H9 (cell line): ENCODE data around the gene LINGO4. TPM values are rescaled to one million over a fixed set of nuclear protein-coding genes. Genes with fewer than 3 reads are reported as not detected.

Experiments
- DNase-seq: peaks from one replicate; pipeline ENCODE4 v3.0.0-alpha.2; 2017
- H2AFZ ChIP-seq: one replicate; pipeline ENCODE4 v1.6.1; 2013; ENCODE audit warnings: mild to moderate bottlenecking, low read length, control low read depth, moderate library complexity
- H2AK5ac ChIP-seq: 2 replicates; pipeline ENCODE4 v1.6.1; 2013; ENCODE audit warnings: low read length, control low read depth, mixed read lengths; ENCODE audit not compliant: insufficient read length
- H2BK120ac ChIP-seq: one replicate; pipeline ENCODE4 v1.6.1; 2013; ENCODE audit warnings: low read depth, mild to moderate bottlenecking, low read length, control low read depth, inconsistent platforms; ENCODE audit not compliant: poor library complexity, severe bottlenecking
- H2BK12ac ChIP-seq: 2 replicates; pipeline ENCODE4 v1.6.1; 2013; ENCODE audit warnings: low read length, control low read depth, mixed read lengths, low read depth; ENCODE audit not compliant: insufficient read length
- H2BK15ac ChIP-seq: 2 replicates; pipeline ENCODE4 v1.6.1; 2013; ENCODE audit warnings: low read depth, low read length, control low read depth
- H2BK20ac ChIP-seq: one replicate; pipeline ENCODE4 v1.6.1; 2013; ENCODE audit warnings: low read depth, mild to moderate bottlenecking, low read length, control low read depth, inconsistent platforms; ENCODE audit not compliant: poor library complexity, severe bottlenecking
- H2BK5ac ChIP-seq: 2 replicates; pipeline ENCODE4 v1.6.1; 2013; ENCODE audit warnings: low read length, control low read depth, mixed read lengths; ENCODE audit not compliant: insufficient read length
- H3K14ac ChIP-seq: 2 replicates; pipeline ENCODE4 v1.6.1; 2013; ENCODE audit warnings: low read length, control low read depth; ENCODE audit not compliant: insufficient read depth
- H3K18ac ChIP-seq: 2 replicates; pipeline ENCODE4 v1.6.1; 2013; ENCODE audit warnings: low read depth, mild to moderate bottlenecking, mixed read lengths, low read length, control low read depth; ENCODE audit not compliant: insufficient read length
- H3K23ac ChIP-seq: 2 replicates; pipeline ENCODE4 v1.6.1; 2013; ENCODE audit warnings: low read length, control low read depth, mixed read lengths, low read depth; ENCODE audit not compliant: insufficient read length
- H3K23me2 ChIP-seq: 2 replicates; pipeline ENCODE4 v1.6.1; 2013; ENCODE audit warnings: low read depth, mild to moderate bottlenecking, mixed read lengths, low read length, control low read depth; ENCODE audit not compliant: insufficient read length, poor library complexity, severe bottlenecking
- H3K27ac ChIP-seq: 2 replicates; pipeline ENCODE4 v1.5.1; 2013; ENCODE audit warnings: low read length, control low read depth, mixed read lengths, low read depth; ENCODE audit not compliant: insufficient read length
- H3K27me3 ChIP-seq: 2 replicates; pipeline ENCODE4 v1.6.1; 2013; ENCODE audit warnings: low read length, control low read depth, inconsistent platforms; ENCODE audit not compliant: insufficient read depth
- H3K4ac ChIP-seq: 2 replicates; pipeline ENCODE4 v1.6.1; 2013; ENCODE audit warnings: low read depth, mild to moderate bottlenecking, control low read depth, inconsistent platforms, low read length, moderate library complexity
- H3K4me1 ChIP-seq: 2 replicates; pipeline ENCODE4 v1.6.1; 2013; ENCODE audit warnings: low read length, control low read depth, inconsistent platforms; ENCODE audit not compliant: insufficient read depth
- H3K4me2 ChIP-seq: 2 replicates; pipeline ENCODE4 v1.6.1; 2013; ENCODE audit warnings: low read length, control low read depth, mixed read lengths; ENCODE audit not compliant: insufficient read length, insufficient read depth
- H3K56ac ChIP-seq: 2 replicates; pipeline ENCODE4 v1.6.1; 2013; ENCODE audit warnings: low read depth, mild to moderate bottlenecking, mixed read lengths, low read length, control low read depth; ENCODE audit not compliant: insufficient read length
- H3K79me1 ChIP-seq: 2 replicates; pipeline ENCODE4 v1.6.1; 2013; ENCODE audit warnings: low read depth, mild to moderate bottlenecking, moderate library complexity, low read length, control low read depth, inconsistent platforms; ENCODE audit not compliant: insufficient read depth, poor library complexity, severe bottlenecking
- H3K79me2 ChIP-seq: 2 replicates; pipeline ENCODE4 v1.6.1; 2013; ENCODE audit warnings: low read length, control low read depth, inconsistent platforms; ENCODE audit not compliant: insufficient read depth
- H3K9ac ChIP-seq: 2 replicates; pipeline ENCODE4 v1.6.1; 2013; ENCODE audit warnings: low read length, control low read depth, mixed read lengths; ENCODE audit not compliant: insufficient read length; ENCODE audit errors: extremely low read depth
- H3K9me3 ChIP-seq: one replicate; pipeline ENCODE4 v1.6.1; 2013; ENCODE audit warnings: low read depth, low read length, inconsistent platforms; ENCODE audit not compliant: control insufficient read depth
- H3T11ph ChIP-seq: one replicate; pipeline ENCODE4 v1.6.1; 2013; ENCODE audit warnings: mild to moderate bottlenecking, low read length, control low read depth, inconsistent platforms
- H4K20me1 ChIP-seq: one replicate; pipeline ENCODE4 v1.6.1; 2013; ENCODE audit not compliant: control insufficient read depth, insufficient read length, insufficient read depth
- H4K5ac ChIP-seq: 2 replicates; pipeline ENCODE4 v1.6.1; 2013; ENCODE audit warnings: low read depth, mild to moderate bottlenecking, mixed read lengths, low read length, control low read depth; ENCODE audit not compliant: insufficient read length
- H4K8ac ChIP-seq: replicated peaks from 2 replicates; pipeline ENCODE4 v1.6.1; 2013; ENCODE audit warnings: low read length, control low read depth, mixed read lengths, low read depth; ENCODE audit not compliant: insufficient read length
- H4K91ac ChIP-seq: 2 replicates; pipeline ENCODE4 v1.6.1; 2013; ENCODE audit warnings: low read depth, mild to moderate bottlenecking, moderate library complexity, mixed read lengths, low read length, control low read depth; ENCODE audit not compliant: insufficient read length
- H3K27ac Mint-ChIP-seq, 3 experiments: 2 replicates in 2 of 3; 3 replicates in 1 of 3; pipeline ENCODE4 v1.8.0; 2020 to 2021; ENCODE audit warnings: mixed read lengths in 3 of 3, mild to moderate bottlenecking in 1 of 3, moderate library complexity in 1 of 3
- H3K27me3 Mint-ChIP-seq: 2 replicates; pipeline ENCODE4 v1.8.0; 2021; ENCODE audit warnings: low read depth, mild to moderate bottlenecking, moderate library complexity, mixed read lengths
- H3K36me3 Mint-ChIP-seq, 3 experiments: 2 replicates in 2 of 3; 3 replicates in 1 of 3; pipeline ENCODE4 v1.8.0; 2020 to 2021; ENCODE audit warnings: low read depth in 3 of 3, mixed read lengths in 3 of 3; ENCODE audit not compliant: insufficient read depth in 1 of 3
- H3K4me1 Mint-ChIP-seq, 2 experiments: 2 replicates each; pipeline ENCODE4 v1.8.0; 2020; ENCODE audit warnings: mixed read lengths in 2 of 2
- H3K4me3 Mint-ChIP-seq, 2 experiments: 2 replicates in 1 of 2; 3 replicates in 1 of 2; pipeline ENCODE4 v1.8.0; 2020 to 2021; ENCODE audit warnings: mild to moderate bottlenecking in 2 of 2, mixed read lengths in 2 of 2, moderate library complexity in 1 of 2
- H3K9me3 Mint-ChIP-seq, 2 experiments: 2 replicates in 1 of 2; 3 replicates in 1 of 2; pipeline ENCODE4 v1.8.0; 2020; ENCODE audit warnings: mild to moderate bottlenecking in 2 of 2, mixed read lengths in 2 of 2, moderate library complexity in 1 of 2
- CTCF ChIP-seq: fragments of 200-600 bp; sonication (generic); conservative IDR thresholded peaks from 3 replicates; pipeline ENCODE4 v1.8.0; 2021; ENCODE audit warnings: antibody characterized with exemption, mild to moderate bottlenecking
- WGBS: extraction: QIAGEN DNeasy Blood & Tissue Kit; methylation state at CpG from one replicate; pipeline ENCODE4 v1.1.7; 2013; ENCODE audit warnings: missing lambda C conversion rate, low lambda C conversion rate, mixed read lengths; ENCODE audit not compliant: insufficient read length; ENCODE audit errors: extremely low coverage; 5-methylcytosine and 5-hydroxymethylcytosine counted together
- total RNA-seq: library from RNA; stranded (reverse); gene quantifications from 2 replicates; pipeline ENCODE4 v1.2.1, GENCODE V29; 2021

LINGO4 gene
- total RNA-seq, 1 experiment from 2014 or later: not detected

- H3K4me1 Mint-ChIP-seq: peaks cover 3 to 16% of the 10 kb centered on the region in 2 experiments; a peak in 3 of 4 replicates
- H3K27ac Mint-ChIP-seq: no peak overlapping the region; a peak in 1 of 7 replicates
- H3K56ac ChIP-seq: no peak overlapping the region
- H3K27me3 ChIP-seq: 0 out of 2 replicates have a peak, but pooled peaks cover 2% of the 10 kb centered on the region
- peaks cover 11% of the 10 kb centered on the region for H3K27me3 Mint-ChIP-seq
- H3K23ac ChIP-seq: no peak overlapping the region
- no peak for TF ChIP-seq CTCF
- no peak overlapping the region for H2BK12ac ChIP-seq
- H4K20me1 ChIP-seq: no peaks in the 10 kb centered on the region
- no peaks in the 10 kb centered on the region for H3K9me3 ChIP-seq
- no peak overlapping the region; the same call in 1 of the 2 replicates for H3K4ac ChIP-seq
- H3K14ac ChIP-seq: no peak overlapping the region
- no peaks in the 10 kb centered on the region for H3K9me3 Mint-ChIP-seq
- H2BK5ac ChIP-seq: no peak overlapping the region
- H3K9ac ChIP-seq: no peak overlapping the region
- no peak overlapping the region for H2AFZ ChIP-seq
- H4K5ac ChIP-seq: no peak overlapping the region
- no peaks in the 10 kb centered on the region for H3K4me1 ChIP-seq
- H4K8ac ChIP-seq: no peak overlapping the region
- no peaks in the 10 kb centered on the region for H3K23me2 ChIP-seq
- no peak overlapping the region for H3K4me3 Mint-ChIP-seq
- H2BK15ac ChIP-seq: no peak overlapping the region
- H3K18ac ChIP-seq: no peak overlapping the region
- H3K4me2 ChIP-seq: no peak overlapping the region
- no peaks in the 10 kb centered on the region for H3K79me1 ChIP-seq
- H3K36me3 Mint-ChIP-seq: no peaks in the 10 kb centered on the region
- WGBS: no CpG with 5 or more reads among the region's 5 CpGs
- no peak overlapping the region for H4K91ac ChIP-seq
- no peak for DNase-seq
- no peak overlapping the region for H2BK20ac ChIP-seq
- no peaks in the 10 kb centered on the region for H3K79me2 ChIP-seq
- H3T11ph ChIP-seq: no peak overlapping the region
- no peak overlapping the region for H2BK120ac ChIP-seq
- no peak overlapping the region for H2AK5ac ChIP-seq
- no peak overlapping the region for H3K27ac ChIP-seq
Observed at GRCh38 chr1:151802372-151802771, 2.8 kb downstream of the LINGO4 start.
